ENCODE measurements around the gene USP22.

The USP22 gene

DNA sequence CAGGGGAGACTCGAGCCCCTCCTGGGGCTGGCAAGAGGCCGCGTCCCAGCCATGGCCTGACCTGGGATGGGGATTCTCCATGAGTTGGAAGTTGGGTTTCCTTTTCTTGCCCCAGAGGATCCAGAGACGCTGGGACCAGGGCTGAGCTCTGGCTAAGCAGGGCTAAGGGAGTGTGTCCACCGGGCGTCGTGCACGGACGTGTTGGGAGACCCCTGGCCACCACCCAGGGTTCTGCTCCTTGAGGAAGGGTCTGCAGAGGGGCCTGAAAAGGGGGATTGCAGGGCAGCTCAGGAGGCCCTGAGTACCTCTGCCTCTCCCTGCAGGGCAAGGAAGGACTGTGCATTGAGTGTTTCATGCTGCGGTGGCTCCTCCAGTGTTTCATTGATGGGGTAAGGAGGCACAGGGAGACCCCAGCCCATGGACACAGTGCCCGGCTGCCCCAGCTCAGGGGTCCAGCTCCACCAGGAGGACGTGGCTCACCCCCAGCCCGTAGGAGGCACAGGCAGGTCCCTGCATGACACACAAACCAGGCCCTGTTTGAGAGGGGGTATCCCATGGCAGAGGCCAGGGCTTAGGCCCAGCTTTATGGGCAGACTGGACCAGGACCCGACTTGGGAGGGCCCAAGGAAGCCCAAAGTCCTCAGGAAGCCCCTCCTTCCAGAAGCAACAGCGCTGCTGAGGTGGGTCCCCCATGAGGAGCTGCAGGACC lies 47.5 kb downstream of the USP22 start:
- TF ChIP-seq ZFX (IDR thresholded peaks at IDR 0.05; ENCODE audit: borderline replicate concordance): no peak
- TF ChIP-seq, protein P1, sequence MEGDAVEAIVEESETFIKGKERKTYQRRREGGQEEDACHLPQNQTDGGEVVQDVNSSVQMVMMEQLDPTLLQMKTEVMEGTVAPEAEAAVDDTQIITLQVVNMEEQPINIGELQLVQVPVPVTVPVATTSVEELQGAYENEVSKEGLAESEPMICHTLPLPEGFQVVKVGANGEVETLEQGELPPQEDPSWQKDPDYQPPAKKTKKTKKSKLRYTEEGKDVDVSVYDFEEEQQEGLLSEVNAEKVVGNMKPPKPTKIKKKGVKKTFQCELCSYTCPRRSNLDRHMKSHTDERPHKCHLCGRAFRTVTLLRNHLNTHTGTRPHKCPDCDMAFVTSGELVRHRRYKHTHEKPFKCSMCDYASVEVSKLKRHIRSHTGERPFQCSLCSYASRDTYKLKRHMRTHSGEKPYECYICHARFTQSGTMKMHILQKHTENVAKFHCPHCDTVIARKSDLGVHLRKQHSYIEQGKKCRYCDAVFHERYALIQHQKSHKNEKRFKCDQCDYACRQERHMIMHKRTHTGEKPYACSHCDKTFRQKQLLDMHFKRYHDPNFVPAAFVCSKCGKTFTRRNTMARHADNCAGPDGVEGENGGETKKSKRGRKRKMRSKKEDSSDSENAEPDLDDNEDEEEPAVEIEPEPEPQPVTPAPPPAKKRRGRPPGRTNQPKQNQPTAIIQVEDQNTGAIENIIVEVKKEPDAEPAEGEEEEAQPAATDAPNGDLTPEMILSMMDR (IDR thresholded peaks at IDR 0.05): no peak

DNA sequence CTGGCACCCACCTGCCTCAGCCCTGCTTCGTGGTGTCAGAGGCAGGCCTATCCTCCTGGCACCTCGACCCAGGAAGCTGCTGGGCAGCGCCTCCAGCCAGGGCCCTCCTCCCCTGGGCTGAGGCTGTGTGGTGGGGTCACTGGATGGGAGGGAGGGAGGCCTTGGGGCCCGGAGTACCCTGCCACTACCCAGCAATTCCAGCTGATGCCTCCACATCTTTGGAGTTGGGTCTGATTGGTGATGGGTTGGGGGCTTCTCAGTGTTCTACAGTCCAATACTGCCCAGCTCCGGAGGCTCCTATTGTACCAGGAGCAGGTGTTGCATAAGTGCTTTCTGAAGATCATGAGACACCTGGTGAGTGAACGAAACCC lies 48.0 kb downstream of the USP22 start:
- TF ChIP-seq, protein P1 (IDR thresholded peaks at IDR 0.05): no peak
- no peak for TF ChIP-seq ZFX (IDR thresholded peaks at IDR 0.05; ENCODE audit: borderline replicate concordance)
- no peak overlapping the region for H3K27ac ChIP-seq

More for the DNA sequence above, 47.5 kb downstream of the USP22 start:
- no peak overlapping the region for H3K27ac ChIP-seq

DNA sequence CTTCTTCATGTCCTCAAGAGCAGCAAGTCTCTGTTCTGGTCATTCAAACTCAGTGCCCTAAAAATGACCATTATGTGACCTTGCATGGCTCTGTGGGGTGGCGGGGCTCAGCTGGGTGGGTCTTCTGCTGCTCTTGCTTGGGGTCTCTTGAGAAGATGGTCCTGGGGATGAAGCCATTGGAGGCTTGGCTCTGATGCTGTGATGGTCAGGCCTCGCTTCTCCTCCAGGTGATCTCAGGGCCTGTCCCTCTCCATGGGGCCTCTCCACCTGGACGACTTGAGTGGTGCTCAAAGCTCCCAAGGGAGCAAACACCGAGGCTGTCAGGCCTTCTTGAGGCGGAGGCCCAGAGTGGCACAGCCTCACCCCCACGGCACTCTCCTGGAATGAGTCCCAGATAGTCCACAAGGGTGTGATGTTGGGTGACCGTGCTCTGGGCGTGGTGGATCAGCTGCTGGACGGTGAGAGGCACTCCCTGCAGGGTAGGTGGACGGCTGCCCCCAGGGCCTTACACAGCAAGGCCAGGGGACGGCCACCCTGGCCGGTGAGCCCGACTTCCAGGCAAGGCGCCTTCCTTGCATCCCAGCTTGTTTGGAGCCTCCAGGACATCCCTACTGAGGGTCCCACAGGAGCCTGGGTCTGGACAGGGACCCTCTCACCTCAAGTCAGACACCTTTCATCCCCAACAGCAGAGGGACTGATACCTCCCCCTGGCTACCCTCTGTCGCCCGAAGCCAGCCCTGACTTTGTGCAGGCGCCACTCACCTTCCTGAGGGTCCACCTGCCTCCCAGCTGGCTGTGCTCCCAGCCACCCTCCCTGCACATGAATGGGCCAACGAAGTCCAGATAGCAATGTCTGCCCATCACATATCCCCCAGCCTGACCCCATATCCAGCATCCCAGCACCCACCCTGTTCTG lies 48.7 kb downstream of the USP22 start:
- H3K27ac ChIP-seq: no peak overlapping the region
- TF ChIP-seq, protein P1 (IDR thresholded peaks at IDR 0.05): no peak
- TF ChIP-seq ZFX (IDR thresholded peaks at IDR 0.05; ENCODE audit: borderline replicate concordance): no peak

DNA sequence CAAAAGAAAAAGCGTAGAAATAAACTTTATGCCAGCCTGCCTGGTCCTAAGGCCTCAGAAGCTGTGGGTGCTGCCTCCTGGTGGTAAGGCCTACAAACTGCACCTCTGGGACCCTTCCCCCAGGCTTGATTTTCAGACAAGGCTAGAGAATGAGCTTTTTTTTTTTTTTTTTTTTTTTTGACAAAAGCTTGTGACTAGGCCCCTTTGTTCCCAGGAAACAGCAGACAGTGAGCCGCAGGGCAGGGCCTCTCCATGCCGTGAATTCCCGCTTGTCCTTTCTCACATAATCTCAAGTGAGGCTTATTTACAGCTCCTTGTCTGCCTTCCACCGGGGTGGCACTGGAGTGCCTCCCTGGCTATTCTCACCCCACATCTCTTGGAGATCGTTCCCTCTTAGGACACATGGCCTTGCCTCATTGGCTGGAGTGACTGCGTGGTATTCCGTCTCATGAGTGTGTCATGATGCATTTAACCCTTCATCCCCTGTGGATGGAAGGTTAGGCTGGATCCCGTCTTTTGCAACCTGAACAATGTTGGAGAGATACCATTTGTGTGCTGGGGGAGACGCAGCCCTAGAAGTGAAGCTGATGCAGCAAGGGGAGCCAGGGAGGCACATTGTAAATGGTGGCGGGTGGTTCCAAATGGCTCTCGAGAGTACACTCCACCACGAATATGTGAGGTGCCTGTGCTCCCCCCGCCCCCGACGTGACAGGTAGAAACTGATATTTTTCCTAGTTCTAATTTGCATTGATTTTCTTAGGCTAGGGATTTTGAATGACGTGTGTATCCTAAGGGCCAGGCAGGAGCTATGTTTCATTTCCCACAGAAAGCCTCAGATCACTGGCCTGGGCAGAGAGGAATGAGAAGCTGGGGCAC lies 49.6 kb downstream of the USP22 start:
- no peak for TF ChIP-seq ZFX (IDR thresholded peaks at IDR 0.05; ENCODE audit: borderline replicate concordance)
- TF ChIP-seq, protein P1 (IDR thresholded peaks at IDR 0.05): peak; percentile 93
- no peak overlapping the region for H3K27ac ChIP-seq

DNA sequence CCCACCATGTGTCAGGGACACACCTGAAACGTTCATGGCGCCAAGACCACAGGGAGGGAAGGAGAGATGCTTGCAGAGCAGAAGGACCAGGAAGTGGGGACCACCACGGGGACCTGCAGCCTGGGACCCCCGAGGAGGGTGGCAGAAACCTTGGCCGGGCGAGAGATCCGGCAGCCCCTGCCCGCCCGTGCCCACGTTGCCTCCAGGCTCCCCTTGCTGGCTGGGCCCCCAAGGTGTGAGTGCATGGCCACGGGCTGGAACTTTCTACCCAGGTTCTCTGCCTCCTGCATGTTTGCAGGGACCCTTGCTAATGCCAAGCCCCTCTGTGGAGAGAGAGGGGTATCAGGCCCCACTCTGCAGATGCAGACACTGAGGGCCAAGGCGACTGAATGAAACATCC lies 50.4 kb downstream of the USP22 start:
- TF ChIP-seq ZFX (IDR thresholded peaks at IDR 0.05; ENCODE audit: borderline replicate concordance): no peak
- TF ChIP-seq, protein P1 (IDR thresholded peaks at IDR 0.05): no peak
- no peak overlapping the region for H3K27ac ChIP-seq

DNA sequence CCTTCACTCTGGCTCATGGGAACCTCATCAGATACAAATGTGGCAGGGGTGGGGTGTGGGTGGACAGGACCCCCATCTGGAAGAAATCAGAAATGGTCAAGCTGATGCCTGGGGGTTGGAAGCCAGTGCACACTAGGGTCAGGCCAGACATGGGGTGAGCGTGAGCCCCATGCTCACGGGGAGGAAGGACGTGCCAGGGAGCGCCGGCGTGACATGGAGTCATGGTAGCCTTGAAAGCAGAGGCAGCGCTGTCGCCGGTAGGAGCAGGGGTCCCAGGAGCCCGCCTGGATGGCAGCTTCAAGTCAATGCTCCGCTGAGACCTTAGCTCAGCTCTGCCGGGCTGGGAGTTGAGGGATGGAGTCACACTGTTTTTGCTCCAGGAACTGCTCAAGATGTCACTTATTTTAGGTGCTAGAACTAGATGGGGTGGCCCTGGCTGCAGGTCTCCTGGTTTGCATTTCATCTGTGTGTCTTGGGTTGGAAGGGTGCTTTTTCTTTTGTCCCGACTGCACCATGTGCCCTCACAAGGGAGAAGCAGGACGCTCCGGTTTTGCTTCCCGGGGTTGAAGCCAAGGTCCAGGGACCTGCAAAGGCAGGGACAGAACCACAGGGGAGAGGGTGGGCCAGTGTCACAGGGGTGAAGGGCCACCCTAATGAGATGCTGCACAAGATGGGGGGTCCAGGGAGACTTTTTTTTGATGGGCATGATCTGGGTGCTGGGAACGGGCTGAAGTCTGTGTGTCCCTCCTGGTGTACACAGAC lies 51.4 kb downstream of the USP22 start:
- H3K27ac ChIP-seq: 0 out of 2 replicates have a peak overlapping the region, but pooled peaks have one; percentile 18
- TF ChIP-seq, protein P1 (IDR thresholded peaks at IDR 0.05): no peak
- no peak for TF ChIP-seq ZFX (IDR thresholded peaks at IDR 0.05; ENCODE audit: borderline replicate concordance)

Measured in 22Rv1 (cell line).